CD4-positive, alpha-beta T cell treated with Interleukin-2 at 100 ng/mL for 4 hours (primary cell): ENCODE results near the gene GRIN2B.

Experiments
- DNase-seq: peaks from one replicate; pipeline ENCODE4 v3.0.0-alpha.2; 2020; ENCODE audit warnings: low spot score

GRIN2B gene

GRCh38 chr12:13956060-13956590 is 25.3 kb downstream of the GRIN2B start:
- no peak for DNase-seq

GRCh38 chr12:13952096-13952495 is 29.3 kb downstream of the GRIN2B start:
- no peak for DNase-seq

- DNase-seq: no peak
Measured at GRCh38 chr12:13950502-13950901, 30.9 kb downstream of the GRIN2B start.

GRCh38 chr12:13948621-13949020 is 32.8 kb downstream of the GRIN2B start:
- DNase-seq: no peak

- DNase-seq: no peak
Measured at GRCh38 chr12:13947276-13947946, 34.0 kb downstream of the GRIN2B start.

- no peak for DNase-seq
Measured at GRCh38 chr12:13945641-13946040, 35.8 kb downstream of the GRIN2B start.

GRCh38 chr12:13945236-13945635 is 36.2 kb downstream of the GRIN2B start:
- no peak for DNase-seq

GRCh38 chr12:13942826-13943225 is 38.6 kb downstream of the GRIN2B start:
- no peak for DNase-seq

- no peak for DNase-seq
Measured at GRCh38 chr12:13941258-13942249, 39.8 kb downstream of the GRIN2B start.

- DNase-seq: no peak
Measured at GRCh38 chr12:13940335-13940865, 41.0 kb downstream of the GRIN2B start.

GRCh38 chr12:13937735-13938134 is 43.7 kb downstream of the GRIN2B start:
- DNase-seq: no peak

GRCh38 chr12:13935169-13935568 is 46.2 kb downstream of the GRIN2B start:
- no peak for DNase-seq
